ENCODE results near the gene IFIT1. TPM values are rescaled to one million over a fixed set of nuclear protein-coding genes. Genes with fewer than 3 reads are reported as not detected.
A peak's percentile ranks its signal among the peaks of the same experiment; 100 is the strongest.

The IFIT1 gene
- total RNA-seq, 3 donors from 2014 or later (not counting 1 experiment from before 2014, with no cell fraction given) = 1.0 to 4.9 (median 2.7) TPM

GRCh38 chr10:89413398-89413912, 21.0 kb downstream of the IFIT1 start:
- peaks cover 22% of the 10 kb centered on the region for H3K4me1 ChIP-seq (ENCODE audit: control insufficient read depth, insufficient read depth, low read length)
- TF ChIP-seq CTCF (IDR thresholded peaks at IDR 0.05) = no peak
- H3K27me3 ChIP-seq (ENCODE audit: control insufficient read depth, insufficient read depth, low read length) = no peaks in the 10 kb centered on the region
- 81% methylated on average over 7 of the region's 7 CpGs for WGBS (ENCODE audit: insufficient coverage)
- Mint-ChIP-seq H3K4me1 (peaks cover 38 to 43% of the 10 kb centered on the region in 2 donors), H3K36me3 (no peaks in the 10 kb centered on the region), H3K27ac (peak overlapping the region; percentile 90 to 95), H3K27me3 (ENCODE audit: low read depth in 2 of 2) (no peaks in the 10 kb centered on the region), H3K4me3 (peak overlapping the region; percentile 92), H3K9me3 (no peaks in the 10 kb centered on the region)
- DNase-seq (no peak), ATAC-seq (no peak)
- intact Hi-C loops (cut with micrococcal nuclease) = loop anchor here (10.0 kb wide), 1 partner anchor 291 kb away; the partner anchor contains the start of gene KIF20B
- peaks cover 7% of the 10 kb centered on the region for H3K36me3 ChIP-seq (ENCODE audit: control insufficient read depth, insufficient read depth, low read length)
- peak overlapping the region; percentile 79 for H3K27ac ChIP-seq (ENCODE audit: low read length)
- H3K9me3 ChIP-seq (ENCODE audit: control insufficient read depth, insufficient read depth, low read length) = no peaks in the 10 kb centered on the region
- peak overlapping the region; percentile 51 for H3K4me3 ChIP-seq (ENCODE audit: low read length)

- Histone ChIP-seq H3K27me3 (ENCODE audit: control insufficient read depth, insufficient read depth, low read length) (no peaks in the 10 kb centered on the region), H3K27ac (ENCODE audit: low read length) (peak within 1 kb of the TSS; percentile 79), H3K4me1 (ENCODE audit: control insufficient read depth, insufficient read depth, low read length) (peaks cover 22% of the 10 kb centered on the region), H3K36me3 (ENCODE audit: control insufficient read depth, insufficient read depth, low read length) (peaks cover 8% of the 10 kb centered on the region), H3K4me3 (ENCODE audit: low read length) (peak within 1 kb of the TSS; percentile 51), H3K9me3 (ENCODE audit: control insufficient read depth, insufficient read depth, low read length) (no peaks in the 10 kb centered on the region)
- H3K27me3 Mint-ChIP-seq (ENCODE audit: low read depth in 2 of 2) = no peaks in the 10 kb centered on the region
- no peak for TF ChIP-seq CTCF (IDR thresholded peaks at IDR 0.05)
- peaks cover 38 to 44% of the 10 kb centered on the region in 2 donors for H3K4me1 Mint-ChIP-seq
- peak within 1 kb of the TSS; percentile 90 to 95 for H3K27ac Mint-ChIP-seq
- H3K36me3 Mint-ChIP-seq = no peaks in the 10 kb centered on the region
- DNase-seq (peak; percentile 66 to 82), ATAC-seq (peak; percentile 76 to 87 (median 82))
- WGBS (ENCODE audit: insufficient coverage) = under 1% methylated on average over 48 of the region's 48 CpGs
- H3K9me3 Mint-ChIP-seq = no peaks in the 10 kb centered on the region
- peak within 1 kb of the TSS; percentile 92 for H3K4me3 Mint-ChIP-seq
- intact Hi-C loops (cut with micrococcal nuclease) = loop anchor here (1.0 to 10.0 kb wide), 4 partner anchors 22 to 290 kb away; partner anchors contain the start of genes IFIT1 and KIF20B
These were observed 21.9 kb downstream of the IFIT1 start, which contains the start of gene IFIT5 for GRCh38 chr10:89414146-89414878. Gene IFIT5, plus strand, starts transcription at chr10:89414568. Its CDS starts 231 bp downstream, at chr10:89414799.

- H3K36me3 Mint-ChIP-seq = no peaks in the 10 kb centered on the region
- H3K4me1 Mint-ChIP-seq = peaks cover 38 to 47% of the 10 kb centered on the region in 2 donors
- peak; percentile 45 to 54 (median 46) for ATAC-seq
- DNase-seq = peak; percentile 44 to 75
- H3K9me3 Mint-ChIP-seq = no peaks in the 10 kb centered on the region
- H3K4me3 Mint-ChIP-seq = peak overlapping the region; percentile 92
- Histone ChIP-seq H3K9me3 (ENCODE audit: control insufficient read depth, insufficient read depth, low read length) (no peaks in the 10 kb centered on the region), H3K27me3 (ENCODE audit: control insufficient read depth, insufficient read depth, low read length) (no peaks in the 10 kb centered on the region), H3K4me3 (ENCODE audit: low read length) (peak overlapping the region; percentile 51), H3K36me3 (ENCODE audit: control insufficient read depth, insufficient read depth, low read length) (peaks cover 8% of the 10 kb centered on the region), H3K4me1 (ENCODE audit: control insufficient read depth, insufficient read depth, low read length) (peaks cover 22% of the 10 kb centered on the region), H3K27ac (ENCODE audit: low read length) (peak overlapping the region; percentile 79)
- H3K27me3 Mint-ChIP-seq (ENCODE audit: low read depth in 2 of 2) = no peaks in the 10 kb centered on the region
- 2% methylated on average over 66 of the region's 66 CpGs for WGBS (ENCODE audit: insufficient coverage)
- H3K27ac Mint-ChIP-seq = peak overlapping the region; percentile 90 to 95
- intact Hi-C loops (cut with micrococcal nuclease) = loop anchor here (1.0 to 10.0 kb wide), 4 partner anchors 23 to 290 kb away; partner anchors contain the start of genes IFIT1 and KIF20B
- TF ChIP-seq CTCF (IDR thresholded peaks at IDR 0.05) = no peak
These were observed 22.7 kb downstream of the IFIT1 start for GRCh38 chr10:89414879-89415821.

Data from natural killer cell (primary cell).